OCI-LY3 (cell line): ENCODE measurements around the gene PLS1.
"Not testable (repeated sequence)": the region's sequence is repeated elsewhere in the genome, so short reads cannot be mapped to it uniquely, and the experiment has no call there.

Source experiments
- H2AFZ ChIP-seq: fragments of 200-600, 300-600 bp; shearing (Covaris generic); 2 replicates; pipeline ENCODE4 v1.6.0; 2014; ENCODE audit warnings: antibody characterized with exemption, low read depth, low read length
- H3K27ac ChIP-seq: fragments of 200-600, 300-600 bp; sonication (generic); 2 replicates; pipeline ENCODE4 v1.5.1; 2014; ENCODE audit warnings: mild to moderate bottlenecking, low read length, moderate library complexity, mixed read lengths
- H3K27me3 ChIP-seq: fragments of 200-600, 300-600 bp; sonication (generic); 2 replicates; pipeline ENCODE4 v1.6.1; 2014; ENCODE audit warnings: low read depth, low read length, mixed read lengths
- H3K36me3 ChIP-seq: fragments of 200-600, 300-600 bp; sonication (generic); replicated peaks from 2 replicates; pipeline ENCODE3; 2014; ENCODE audit warnings: low read depth, low read length, mixed read lengths
- H3K4me1 ChIP-seq: fragments of 300-600, 200-600 bp; sonication (generic); 2 replicates; pipeline ENCODE4 v1.6.1; 2014; ENCODE audit warnings: low read length, mixed read lengths
- H3K4me2 ChIP-seq: fragments of 200-600, 300-600 bp; sonication (generic); 2 replicates; pipeline ENCODE4 v1.6.1; 2014; ENCODE audit warnings: low read length, mixed read lengths
- H3K4me3 ChIP-seq: fragments of 300-600, 200-600 bp; sonication (generic); 2 replicates; pipeline ENCODE4 v1.5.1; 2014; ENCODE audit warnings: antibody characterized with exemption, mild to moderate bottlenecking, low read length, moderate library complexity
- H3K79me2 ChIP-seq: fragments of 300-600, 200-600 bp; shearing (Covaris generic); 2 replicates; pipeline ENCODE4 v1.6.1; 2014; ENCODE audit warnings: mild to moderate bottlenecking, low read length, mixed read lengths
- H3K9ac ChIP-seq: fragments of 300-600, 200-600 bp; shearing (Covaris generic); 2 replicates; pipeline ENCODE4 v1.6.0; 2014; ENCODE audit warnings: mild to moderate bottlenecking, low read length, moderate library complexity
- H3K9me3 ChIP-seq: fragments of 200-600, 300-600 bp; shearing (Covaris generic); 2 replicates; pipeline ENCODE4 v1.6.1; 2014; ENCODE audit warnings: low read length, mixed read lengths; ENCODE audit not compliant: insufficient read depth
- H4K20me1 ChIP-seq: fragments of 200-600, 300-600 bp; sonication (generic); 2 replicates; pipeline ENCODE4 v1.6.1; 2016; ENCODE audit warnings: low read length, mixed read lengths; ENCODE audit not compliant: insufficient read depth
- CTCF ChIP-seq: fragments of 200-600, 300-600 bp; sonication (generic); IDR thresholded peaks from 2 replicates; pipeline ENCODE4 v1.5.1; 2014; ENCODE audit warnings: antibody characterized with exemption, low read length, low read depth
- EZH2phosphoT487 ChIP-seq: fragments of 200-600 bp; shearing (Covaris generic); IDR thresholded peaks from 2 replicates; pipeline ENCODE4 v1.6.1; 2018; ENCODE audit warnings: antibody characterized with exemption, mixed run types, low read depth

Gene PLS1

GRCh38 chr3:142601713-142602112 is 5.5 kb downstream of the PLS1 start:
- Histone ChIP-seq H3K36me3 (no peaks in the 10 kb centered on the region), H3K9ac (no peak overlapping the region), H4K20me1 (no peaks in the 10 kb centered on the region), H3K4me3 (no peak overlapping the region), H3K27me3 (no peaks in the 10 kb centered on the region), H3K4me1 (peaks cover 29% of the 10 kb centered on the region), H3K4me2 (no peak overlapping the region), H3K27ac (no peak overlapping the region), H3K79me2 (no peaks in the 10 kb centered on the region), H3K9me3 (no peaks in the 10 kb centered on the region), H2AFZ (no peak overlapping the region)
- no peak for TF ChIP-seq CTCF
- no peak for TF ChIP-seq EZH2phosphoT487

- Histone ChIP-seq H3K4me2 (no peak overlapping the region), H3K4me1 (peaks cover 24% of the 10 kb centered on the region), H3K79me2 (no peaks in the 10 kb centered on the region), H3K9ac (no peak overlapping the region), H3K27ac (no peak overlapping the region), H3K27me3 (no peaks in the 10 kb centered on the region), H2AFZ (no peak overlapping the region), H3K36me3 (no peaks in the 10 kb centered on the region), H3K9me3 (no peaks in the 10 kb centered on the region), H3K4me3 (no peak overlapping the region), H4K20me1 (no peaks in the 10 kb centered on the region)
- TF ChIP-seq CTCF (no peak), EZH2phosphoT487 (no peak)
Observed at GRCh38 chr3:142602619-142603385, 6.6 kb downstream of the PLS1 start.

DNA sequence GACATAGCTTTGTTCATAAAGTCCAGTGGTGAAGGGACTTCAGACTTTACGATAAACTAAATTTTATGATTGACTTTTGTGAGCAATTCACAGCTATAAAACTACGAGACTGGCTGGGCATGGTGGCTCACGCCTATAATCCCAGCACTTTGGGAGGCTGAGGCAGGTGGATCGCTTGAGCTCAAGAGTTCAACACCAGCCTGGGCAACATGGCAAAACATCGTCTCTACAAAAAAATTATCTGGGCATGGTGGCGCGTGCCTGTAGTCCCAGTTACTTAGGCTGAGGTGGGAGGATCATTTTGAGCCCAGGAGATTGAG is 7.2 kb downstream of the PLS1 start:
- H3K4me2 ChIP-seq, H3K36me3 ChIP-seq, H2AFZ ChIP-seq, H3K9ac ChIP-seq, H3K4me3 ChIP-seq, H3K79me2 ChIP-seq, H3K27me3 ChIP-seq, H3K27ac ChIP-seq, H4K20me1 ChIP-seq, H3K9me3 ChIP-seq: not testable (repeated sequence)
- H3K4me1 ChIP-seq = peaks cover 24% of the 10 kb centered on the region

- Histone ChIP-seq H3K27ac (peak overlapping the region; percentile 14; the same call in 1 of the 2 replicates), H3K4me3 (peak overlapping the region; percentile 23; the same call in 1 of the 2 replicates), H3K79me2 (no peaks in the 10 kb centered on the region)
Observed at GRCh38 chr3:142604940-142605339, 8.7 kb downstream of the PLS1 start.

More at GRCh38 chr3:142604940-142605339, 8.7 kb downstream of the PLS1 start:
- peak overlapping the region; percentile 4; the same call in 1 of the 2 replicates for H3K9ac ChIP-seq
- H2AFZ ChIP-seq = 0 out of 2 replicates have a peak overlapping the region, but pooled peaks have one; percentile 2
- H3K4me2 ChIP-seq = peak overlapping the region; percentile 67
- TF ChIP-seq CTCF (no peak), EZH2phosphoT487 (no peak)
- H3K36me3 ChIP-seq = no peaks in the 10 kb centered on the region
- peaks cover 27% of the 10 kb centered on the region for H3K4me1 ChIP-seq
- no peaks in the 10 kb centered on the region for H3K27me3 ChIP-seq
- no peaks in the 10 kb centered on the region for H4K20me1 ChIP-seq
- no peaks in the 10 kb centered on the region for H3K9me3 ChIP-seq
